Liver (tissue), 9 donors: ENCODE measurements around the gene ANKRD6. TPM values are rescaled to one million over a fixed set of nuclear protein-coding genes. Genes with fewer than 3 reads are reported as not detected.

ENCODE experiments used
- DNase-seq: peaks from one replicate; pipeline ENCODE4 v3.0.0-alpha.2; 2017; ENCODE audit warnings: low spot score
- H3K27ac ChIP-seq, 2 donors: one replicate each; pipeline ENCODE4 v1.7.0; 2013; ENCODE audit warnings: inconsistent platforms in 2 of 2, low read length in 2 of 2, control low read depth in 1 of 2, low read depth in 1 of 2, mild to moderate bottlenecking in 1 of 2
- H3K27me3 ChIP-seq, 4 donors: one replicate each; pipeline versions ENCODE4 v1.6.1 to v1.7.0; 2013; ENCODE audit warnings: low read length in 3 of 4, inconsistent platforms in 1 of 4, mild to moderate bottlenecking in 1 of 4, moderate library complexity in 1 of 4; ENCODE audit not compliant: control insufficient read depth in 4 of 4, insufficient read depth in 4 of 4
- H3K36me3 ChIP-seq, 4 donors: one replicate each; pipeline versions ENCODE4 v1.6.1 to v1.7.0; 2013; ENCODE audit warnings: low read length in 3 of 4, mild to moderate bottlenecking in 3 of 4, low read depth in 1 of 4, moderate library complexity in 1 of 4; ENCODE audit not compliant: control insufficient read depth in 4 of 4, insufficient read depth in 3 of 4
- H3K4me1 ChIP-seq, 4 donors: one replicate each; pipeline versions ENCODE4 v1.6.1 to v1.7.0; 2013; ENCODE audit warnings: low read length in 3 of 4, mild to moderate bottlenecking in 3 of 4, moderate library complexity in 1 of 4; ENCODE audit not compliant: control insufficient read depth in 4 of 4, insufficient read depth in 4 of 4
- H3K4me3 ChIP-seq, 3 donors: one replicate each; pipeline versions ENCODE4 v1.6.1 to v1.7.0; 2013; ENCODE audit warnings: low read length in 3 of 3, control low read depth in 1 of 3, low read depth in 1 of 3, mild to moderate bottlenecking in 1 of 3
- H3K9ac ChIP-seq, 2 donors: one replicate each; pipeline ENCODE4 v1.7.0; 2013; ENCODE audit warnings: low read length in 2 of 2, mild to moderate bottlenecking in 2 of 2, moderate library complexity in 2 of 2, control low read depth in 1 of 2, low read depth in 1 of 2
- H3K9me3 ChIP-seq, 4 donors: one replicate each; pipeline versions ENCODE4 v1.6.1 to v1.7.0; 2013; ENCODE audit warnings: low read length in 3 of 4; ENCODE audit not compliant: control insufficient read depth in 4 of 4
- ATF3 ChIP-seq: IDR thresholded peaks from 2 replicates; pipeline ENCODE4 v1.6.1; 2016; ENCODE audit warnings: antibody characterized with exemption
- CTCF ChIP-seq: fragments of 150-350 bp; IDR thresholded peaks from 2 replicates; pipeline ENCODE4 v1.5.1; 2017; ENCODE audit warnings: improper control_type of control experiment, low read depth, low read length; ENCODE audit not compliant: missing input control
- EGR1 ChIP-seq, 2 donors: IDR thresholded peaks; 2 replicates each; pipeline ENCODE4 v1.6.1; 2016 to 2018; ENCODE audit warnings: antibody characterized with exemption in 2 of 2, low read depth in 2 of 2
- FOXA1 ChIP-seq: IDR thresholded peaks from 2 replicates; pipeline ENCODE4 v1.6.1; 2016; ENCODE audit warnings: antibody characterized with exemption
- FOXA2 ChIP-seq: IDR thresholded peaks from 2 replicates; pipeline ENCODE4 v1.6.1; 2016; ENCODE audit warnings: antibody characterized with exemption
- GABPA ChIP-seq, 2 donors: IDR thresholded peaks in 1 of 2; conservative IDR thresholded peaks in 1 of 2; 2 replicates each; pipeline ENCODE4 v1.6.1; 2016; ENCODE audit warnings: antibody characterized with exemption in 2 of 2, mild to moderate bottlenecking in 1 of 2, moderate library complexity in 1 of 2
- HNF4A ChIP-seq, 2 donors: conservative IDR thresholded peaks; 2 replicates each; pipeline ENCODE4 v1.6.1; 2016; ENCODE audit warnings: antibody characterized with exemption in 2 of 2, mild to moderate bottlenecking in 2 of 2
- HNF4G ChIP-seq: IDR thresholded peaks from 2 replicates; pipeline ENCODE4 v1.6.1; 2016; ENCODE audit warnings: antibody characterized with exemption
- JUND ChIP-seq, 2 donors: IDR thresholded peaks; 2 replicates each; pipeline ENCODE4 v1.6.1; 2016; ENCODE audit warnings: antibody characterized with exemption in 2 of 2
- MAX ChIP-seq: IDR thresholded peaks from 2 replicates; pipeline ENCODE4 v1.6.1; 2016; ENCODE audit warnings: antibody characterized with exemption
- NR2F2 ChIP-seq: IDR thresholded peaks from 2 replicates; pipeline ENCODE4 v1.6.1; 2016; ENCODE audit warnings: antibody characterized with exemption
- RAD21 ChIP-seq, 2 donors: IDR thresholded peaks; 2 replicates each; pipeline ENCODE4 v1.6.1; 2016; ENCODE audit warnings: antibody characterized with exemption in 2 of 2, mild to moderate bottlenecking in 2 of 2
- REST ChIP-seq: IDR thresholded peaks from 2 replicates; pipeline ENCODE4 v1.6.1; 2016; ENCODE audit warnings: antibody characterized with exemption, mild to moderate bottlenecking
- SP1 ChIP-seq: IDR thresholded peaks from 2 replicates; pipeline ENCODE4 v1.6.1; 2018; ENCODE audit warnings: antibody characterized with exemption, mild to moderate bottlenecking
- TAF1 ChIP-seq: conservative IDR thresholded peaks from 2 replicates; pipeline ENCODE4 v1.6.1; 2016; ENCODE audit warnings: antibody characterized with exemption, mild to moderate bottlenecking
- YY1 ChIP-seq: IDR thresholded peaks from 2 replicates; pipeline ENCODE4 v1.6.1; 2016; ENCODE audit warnings: antibody characterized with exemption, mild to moderate bottlenecking
- ZBTB33 ChIP-seq: IDR thresholded peaks from 2 replicates; pipeline ENCODE4 v1.6.1; 2016; ENCODE audit warnings: antibody characterized with exemption
- WGBS: extraction: QIAGEN DNeasy Blood & Tissue Kit; methylation state at CpG from one replicate; pipeline ENCODE4 v1.1.7; 2013; 5-methylcytosine and 5-hydroxymethylcytosine counted together
- polyA plus RNA-seq, 2 donors: library from polyadenylated mRNA; stranded (reverse) in 1 of 2; unstranded in 1 of 2; fragments of 200-250 nt in 1 of 2; fragments of >200 nt in 1 of 2; fragmentation: Nextera tagmentation in 1 of 2; extraction: Ambion mirVana in 1 of 2; gene quantifications; one replicate each; pipeline versions ENCODE4 v1.2.1 to v1.2.3, GENCODE V29; 2013 to 2015
- total RNA-seq, 2 donors: library from RNA; depleted of rRNA; stranded (reverse); fragments of >200 nt; gene quantifications; one replicate each; pipeline ENCODE4 v1.2.3, GENCODE V29; 2014
- donor health status: healthy.
- donor health status: healthy.
- donor health status: healthy.
- donor health status: healthy.
- donor health status: healthy.

The ANKRD6 gene
- total and polyA plus RNA-seq, 4 donors, result 2.9 to 9.2 (median 3.8) TPM

- no peak overlapping the region for H3K4me3 ChIP-seq
- H3K27ac ChIP-seq, result no peak overlapping the region
- DNase-seq, result no peak
- peaks cover 0 to 21% (median 8%) of the 10 kb centered on the region in 4 donors for H3K4me1 ChIP-seq
- H3K9ac ChIP-seq, result no peak overlapping the region
- peaks cover 0 to 4% (median 0%) of the 10 kb centered on the region in 4 donors for H3K27me3 ChIP-seq
- H3K9me3 ChIP-seq, result no peaks in the 10 kb centered on the region
- TF ChIP-seq YY1 (no peak), TAF1 (no peak), MAX (no peak), EGR1 (IDR thresholded peaks at IDR 0.05; ENCODE audit: low read depth in 2 of 2) (no peak), FOXA2 (no peak), SP1 (no peak), RAD21 (IDR thresholded peaks at IDR 0.05) (no peak), FOXA1 (no peak)
- no peaks in the 10 kb centered on the region for H3K36me3 ChIP-seq
- 92% methylated on average over 2 of the region's 2 CpGs for WGBS
Observed at GRCh38 chr6:89415185-89415584, 17.8 kb upstream of the ANKRD6 start.

GRCh38 chr6:89416796-89417195 is 16.2 kb upstream of the ANKRD6 start:
- H3K27me3 ChIP-seq, result peaks cover 0 to 4% (median 0%) of the 10 kb centered on the region in 4 donors
- no peak overlapping the region for H3K27ac ChIP-seq
- no peak for DNase-seq
- no peaks in the 10 kb centered on the region for H3K36me3 ChIP-seq
- H3K4me3 ChIP-seq, result no peak overlapping the region
- H3K4me1 ChIP-seq, result peaks cover 0 to 10% (median 6%) of the 10 kb centered on the region in 4 donors
- TF ChIP-seq NR2F2 (no peak), ATF3 (no peak), GABPA (IDR thresholded peaks at IDR 0.05 in 1 of 2, conservative IDR thresholded peaks at IDR 0.05 in 1 of 2) (no peak)
- H3K9ac ChIP-seq, result no peak overlapping the region
- 97% methylated on average over 1 of the region's 1 CpG for WGBS
- no peaks in the 10 kb centered on the region for H3K9me3 ChIP-seq

GRCh38 chr6:89430201-89430962 is 2.6 kb upstream of the ANKRD6 start:
- no peak overlapping the region for H3K4me3 ChIP-seq
- peaks cover 2 to 8% (median 4%) of the 10 kb centered on the region in 4 donors for H3K4me1 ChIP-seq
- no peak for DNase-seq
- no peaks in the 10 kb centered on the region for H3K27me3 ChIP-seq
- no peak overlapping the region for H3K27ac ChIP-seq
- WGBS, result 69% methylated on average over 7 of the region's 7 CpGs
- H3K9ac ChIP-seq, result no peak overlapping the region
- no peaks in the 10 kb centered on the region for H3K36me3 ChIP-seq
- TF ChIP-seq NR2F2 (no peak), SP1 (no peak), EGR1 (IDR thresholded peaks at IDR 0.05; ENCODE audit: low read depth in 2 of 2) (no peak), MAX (no peak), FOXA1 (no peak), REST (no peak), ATF3 (no peak), JUND (IDR thresholded peaks at IDR 0.05) (no peak), ZBTB33 (no peak), FOXA2 (no peak), GABPA (IDR thresholded peaks at IDR 0.05 in 1 of 2, conservative IDR thresholded peaks at IDR 0.05 in 1 of 2) (no peak), RAD21 (IDR thresholded peaks at IDR 0.05) (no peak), CTCF (no peak), HNF4G (no peak), HNF4A (conservative IDR thresholded peaks at IDR 0.05) (no peak), YY1 (no peak)
- H3K9me3 ChIP-seq, result no peaks in the 10 kb centered on the region
